GM12875 (cell line): ENCODE data around the gene CLIC5.
A peak's percentile ranks its signal among the peaks of the same experiment; 100 is the strongest.

Source experiments
- H3K4me3 ChIP-seq: one replicate; pipeline ENCODE4 v1.5.1; 2011; ENCODE audit warnings: low read depth, low read length, control low read depth
- TF ChIP-seq, protein P1 (sequence below): IDR thresholded peaks from 2 replicates; pipeline ENCODE4 v1.5.1; 2011; ENCODE audit warnings: low read depth, mild to moderate bottlenecking, control low read depth, inconsistent platforms, low read length, moderate library complexity, borderline replicate concordance; ENCODE audit not compliant: insufficient read depth

Gene CLIC5

DNA sequence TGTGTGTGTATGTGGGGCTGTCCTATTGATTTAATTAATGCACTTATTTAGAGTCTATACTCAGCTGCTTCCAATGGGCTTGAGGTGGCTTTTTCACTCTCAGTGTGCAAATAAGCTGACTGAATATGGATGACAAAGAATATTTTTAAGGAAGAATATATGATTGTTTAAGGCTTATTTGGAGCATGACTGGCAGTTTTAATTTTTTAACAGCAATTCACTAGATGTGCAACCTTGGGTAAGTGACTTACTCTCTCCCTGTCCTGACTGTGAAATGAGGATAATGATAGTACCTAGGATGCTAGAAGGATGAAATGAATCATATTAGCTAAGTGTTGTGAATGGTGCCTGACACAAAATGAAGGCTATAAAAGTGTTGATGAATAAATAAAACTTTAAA lies 67.9 kb downstream of the CLIC5 start:
- TF ChIP-seq, protein P1, sequence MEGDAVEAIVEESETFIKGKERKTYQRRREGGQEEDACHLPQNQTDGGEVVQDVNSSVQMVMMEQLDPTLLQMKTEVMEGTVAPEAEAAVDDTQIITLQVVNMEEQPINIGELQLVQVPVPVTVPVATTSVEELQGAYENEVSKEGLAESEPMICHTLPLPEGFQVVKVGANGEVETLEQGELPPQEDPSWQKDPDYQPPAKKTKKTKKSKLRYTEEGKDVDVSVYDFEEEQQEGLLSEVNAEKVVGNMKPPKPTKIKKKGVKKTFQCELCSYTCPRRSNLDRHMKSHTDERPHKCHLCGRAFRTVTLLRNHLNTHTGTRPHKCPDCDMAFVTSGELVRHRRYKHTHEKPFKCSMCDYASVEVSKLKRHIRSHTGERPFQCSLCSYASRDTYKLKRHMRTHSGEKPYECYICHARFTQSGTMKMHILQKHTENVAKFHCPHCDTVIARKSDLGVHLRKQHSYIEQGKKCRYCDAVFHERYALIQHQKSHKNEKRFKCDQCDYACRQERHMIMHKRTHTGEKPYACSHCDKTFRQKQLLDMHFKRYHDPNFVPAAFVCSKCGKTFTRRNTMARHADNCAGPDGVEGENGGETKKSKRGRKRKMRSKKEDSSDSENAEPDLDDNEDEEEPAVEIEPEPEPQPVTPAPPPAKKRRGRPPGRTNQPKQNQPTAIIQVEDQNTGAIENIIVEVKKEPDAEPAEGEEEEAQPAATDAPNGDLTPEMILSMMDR, result no peak
- H3K4me3 ChIP-seq, result no peak overlapping the region

DNA sequence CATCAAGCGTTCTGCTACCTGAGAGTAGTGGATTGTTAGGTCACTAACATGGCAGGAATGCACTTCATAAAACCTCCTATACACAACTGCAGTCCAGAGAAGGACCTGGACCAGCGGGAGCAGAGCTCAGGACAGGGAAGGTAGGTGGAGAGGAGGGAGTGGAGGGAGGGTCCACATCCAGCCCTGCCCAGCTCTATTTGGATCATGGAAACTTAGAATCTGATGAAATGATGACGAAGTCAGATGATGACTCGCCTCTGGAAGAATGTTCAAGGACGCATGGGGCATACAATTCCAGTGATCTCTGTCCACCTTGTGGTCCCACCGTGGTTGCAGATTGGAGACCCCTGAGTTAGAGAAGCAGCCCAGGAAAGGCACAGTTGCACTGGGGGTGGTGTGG lies 68.8 kb downstream of the CLIC5 start:
- H3K4me3 ChIP-seq, result no peak overlapping the region
- TF ChIP-seq, protein P1, result no peak

DNA sequence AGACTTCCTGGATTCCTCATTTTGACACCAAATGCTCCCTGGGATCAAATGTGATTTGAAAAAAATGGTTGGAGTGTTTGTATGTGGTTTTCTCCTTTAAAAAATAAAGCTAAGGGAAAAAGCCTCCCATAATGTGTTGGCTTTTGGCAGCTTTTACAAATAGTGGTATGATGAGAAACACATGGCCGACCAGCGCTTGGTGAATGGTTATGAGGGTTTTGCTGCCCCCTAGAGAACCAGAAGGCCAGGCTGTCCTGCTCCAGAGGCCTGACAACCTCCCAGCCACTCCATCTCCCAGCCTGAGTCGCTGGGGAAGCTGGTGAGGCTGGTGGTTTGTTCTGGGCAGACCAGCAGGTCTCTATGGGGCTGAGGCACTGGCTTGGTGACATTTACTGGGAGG lies 69.3 kb downstream of the CLIC5 start:
- no peak overlapping the region for H3K4me3 ChIP-seq
- TF ChIP-seq, protein P1, result no peak

DNA sequence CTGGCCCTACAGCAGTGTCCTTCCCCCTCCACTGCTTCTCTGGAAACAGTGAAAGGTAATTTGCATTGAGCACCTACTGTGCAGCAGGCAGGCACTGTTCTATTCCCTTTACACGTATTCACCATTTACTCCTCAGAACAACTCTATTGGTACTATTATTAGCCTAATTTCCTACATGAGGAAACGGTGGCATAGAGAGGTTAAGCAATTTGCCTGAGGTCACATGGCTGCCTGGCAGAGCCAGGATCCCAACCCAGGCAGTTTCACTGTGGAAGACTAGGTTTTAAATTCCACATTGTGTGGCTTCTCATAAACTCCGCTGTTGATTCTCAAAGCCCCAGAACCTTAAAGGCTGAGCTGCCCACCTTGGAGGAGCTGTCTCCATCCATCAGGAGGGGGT lies 72.7 kb downstream of the CLIC5 start:
- TF ChIP-seq, protein P1, result no peak
- no peak overlapping the region for H3K4me3 ChIP-seq

DNA sequence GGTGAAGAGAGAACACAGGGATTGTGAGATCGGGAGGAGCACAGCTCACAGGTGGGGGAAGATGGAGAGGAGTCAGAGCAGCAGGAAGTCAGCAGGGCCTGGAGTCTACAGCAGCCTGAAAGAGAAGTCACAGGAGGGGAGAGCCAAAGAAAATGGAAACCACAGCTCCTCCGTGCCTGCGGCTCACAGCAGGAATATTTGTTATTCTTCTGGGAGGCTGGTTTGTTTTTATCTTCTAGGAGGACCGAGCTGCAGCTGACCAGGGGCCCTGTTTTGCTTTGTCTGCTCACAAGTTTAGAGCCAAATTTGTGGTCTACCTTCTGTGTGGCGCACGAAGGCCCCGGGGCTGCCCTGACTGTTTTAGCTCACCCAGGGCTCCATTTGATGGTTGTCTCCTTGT lies 81.8 kb downstream of the CLIC5 start:
- TF ChIP-seq, protein P1, result no peak
- H3K4me3 ChIP-seq, result no peak overlapping the region

DNA sequence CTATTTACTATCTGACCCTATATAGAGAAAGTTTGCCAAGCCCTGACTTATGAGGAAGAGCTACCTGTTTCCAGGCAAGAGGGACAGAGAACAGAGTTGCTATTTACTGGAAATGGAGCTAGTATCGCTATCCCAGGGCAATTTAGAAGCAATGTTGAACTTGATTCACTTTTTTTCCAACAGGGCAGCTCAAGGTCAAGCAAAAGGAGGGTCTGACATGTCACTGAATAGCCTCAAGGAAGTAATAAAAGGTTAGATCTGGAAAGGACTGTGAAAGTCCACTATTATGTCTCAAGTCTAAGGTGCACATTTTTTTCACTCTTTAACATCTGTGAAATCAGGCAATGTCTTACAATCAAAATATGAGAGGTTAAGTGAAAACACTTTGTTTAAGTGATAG lies 84.4 kb downstream of the CLIC5 start:
- TF ChIP-seq, protein P1, result no peak
- H3K4me3 ChIP-seq, result no peak overlapping the region

DNA sequence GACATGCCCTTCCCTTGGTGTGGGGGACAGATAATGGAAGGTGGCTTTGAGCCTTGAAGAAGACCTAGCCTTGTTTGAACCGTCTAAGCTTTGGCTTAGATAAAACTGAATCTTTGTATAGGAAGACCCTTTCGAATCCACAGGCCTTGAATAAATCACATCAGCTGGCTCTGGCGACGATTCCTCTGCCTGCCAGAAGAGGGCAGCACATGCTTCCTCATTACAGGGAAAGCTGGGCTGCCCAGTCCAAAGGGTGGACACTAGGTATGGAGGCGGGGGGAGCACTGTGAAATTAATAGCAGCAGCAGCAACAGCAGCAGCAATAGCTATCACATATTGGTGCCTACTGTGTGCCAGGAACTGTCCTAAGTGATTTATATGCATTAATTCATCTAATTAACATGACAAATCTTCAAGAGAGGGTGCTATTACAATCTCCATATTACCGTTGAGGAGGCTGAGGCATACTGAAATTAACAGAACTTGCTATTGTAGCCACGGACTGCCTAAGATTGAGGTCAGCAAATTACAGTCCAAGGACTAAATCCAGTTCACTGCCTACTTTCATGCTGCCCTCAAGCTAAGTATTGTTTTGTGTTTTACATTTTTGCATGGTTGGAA lies 85.1 kb downstream of the CLIC5 start:
- TF ChIP-seq, protein P1, result peak; percentile 94
- H3K4me3 ChIP-seq, result no peak overlapping the region
